ENCODE data around the gene FLAD1.

FLAD1 gene

DNA sequence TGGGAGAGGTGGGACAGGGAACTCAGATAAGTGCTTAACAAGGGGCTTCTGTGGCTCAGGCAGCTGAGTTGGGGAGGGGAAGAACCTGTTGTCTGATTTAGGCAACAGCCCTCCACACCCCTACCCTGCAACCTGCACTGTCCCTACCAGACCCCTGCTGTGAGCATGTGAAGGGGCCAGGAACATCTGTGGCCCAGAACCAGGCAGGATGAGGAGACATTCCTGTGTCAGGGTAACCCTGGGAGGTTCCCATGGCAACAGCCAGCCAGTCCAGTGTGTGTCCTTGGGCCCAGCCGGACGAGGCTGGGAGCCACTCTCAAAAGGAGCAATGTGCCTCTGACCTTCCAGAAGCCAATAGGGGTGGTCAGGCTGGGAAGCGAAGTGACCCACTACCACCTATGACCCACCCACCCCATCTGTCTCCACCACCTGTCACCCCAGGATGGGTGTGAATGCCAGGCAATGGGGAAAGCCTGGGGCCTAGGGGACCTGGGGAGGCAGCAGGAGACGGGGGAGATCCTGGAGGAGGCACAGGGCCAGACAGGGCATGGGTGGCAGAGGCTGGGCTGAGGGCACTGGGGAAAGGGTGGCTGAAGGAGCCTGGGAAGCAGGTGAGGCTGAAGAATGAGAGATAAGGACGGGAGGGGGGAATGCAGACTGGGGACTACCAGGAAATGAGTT lies 41.7 kb upstream of the FLAD1 start:
- no peaks in the 10 kb centered on the region for H3K9me3 ChIP-seq
- no peaks in the 10 kb centered on the region for H3K27me3 ChIP-seq
- H3K4me1 ChIP-seq = peaks cover 0 to 51% (median 26%) of the 10 kb centered on the region in 4 donors
- H3K4me3 ChIP-seq = no peak overlapping the region
- no peak for DNase-seq
- H3K27ac ChIP-seq = peak overlapping the region; percentile 10 to 24
- peaks cover 0 to 20% (median 10%) of the 10 kb centered on the region in 3 donors for H3K36me3 ChIP-seq
- intact Hi-C loops (cut with DNase I; ENCODE audit: low total_unique reads) = no loop called here
- TF ChIP-seq, protein P1, sequence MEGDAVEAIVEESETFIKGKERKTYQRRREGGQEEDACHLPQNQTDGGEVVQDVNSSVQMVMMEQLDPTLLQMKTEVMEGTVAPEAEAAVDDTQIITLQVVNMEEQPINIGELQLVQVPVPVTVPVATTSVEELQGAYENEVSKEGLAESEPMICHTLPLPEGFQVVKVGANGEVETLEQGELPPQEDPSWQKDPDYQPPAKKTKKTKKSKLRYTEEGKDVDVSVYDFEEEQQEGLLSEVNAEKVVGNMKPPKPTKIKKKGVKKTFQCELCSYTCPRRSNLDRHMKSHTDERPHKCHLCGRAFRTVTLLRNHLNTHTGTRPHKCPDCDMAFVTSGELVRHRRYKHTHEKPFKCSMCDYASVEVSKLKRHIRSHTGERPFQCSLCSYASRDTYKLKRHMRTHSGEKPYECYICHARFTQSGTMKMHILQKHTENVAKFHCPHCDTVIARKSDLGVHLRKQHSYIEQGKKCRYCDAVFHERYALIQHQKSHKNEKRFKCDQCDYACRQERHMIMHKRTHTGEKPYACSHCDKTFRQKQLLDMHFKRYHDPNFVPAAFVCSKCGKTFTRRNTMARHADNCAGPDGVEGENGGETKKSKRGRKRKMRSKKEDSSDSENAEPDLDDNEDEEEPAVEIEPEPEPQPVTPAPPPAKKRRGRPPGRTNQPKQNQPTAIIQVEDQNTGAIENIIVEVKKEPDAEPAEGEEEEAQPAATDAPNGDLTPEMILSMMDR (IDR thresholded peaks at IDR 0.05) = no peak

DNA sequence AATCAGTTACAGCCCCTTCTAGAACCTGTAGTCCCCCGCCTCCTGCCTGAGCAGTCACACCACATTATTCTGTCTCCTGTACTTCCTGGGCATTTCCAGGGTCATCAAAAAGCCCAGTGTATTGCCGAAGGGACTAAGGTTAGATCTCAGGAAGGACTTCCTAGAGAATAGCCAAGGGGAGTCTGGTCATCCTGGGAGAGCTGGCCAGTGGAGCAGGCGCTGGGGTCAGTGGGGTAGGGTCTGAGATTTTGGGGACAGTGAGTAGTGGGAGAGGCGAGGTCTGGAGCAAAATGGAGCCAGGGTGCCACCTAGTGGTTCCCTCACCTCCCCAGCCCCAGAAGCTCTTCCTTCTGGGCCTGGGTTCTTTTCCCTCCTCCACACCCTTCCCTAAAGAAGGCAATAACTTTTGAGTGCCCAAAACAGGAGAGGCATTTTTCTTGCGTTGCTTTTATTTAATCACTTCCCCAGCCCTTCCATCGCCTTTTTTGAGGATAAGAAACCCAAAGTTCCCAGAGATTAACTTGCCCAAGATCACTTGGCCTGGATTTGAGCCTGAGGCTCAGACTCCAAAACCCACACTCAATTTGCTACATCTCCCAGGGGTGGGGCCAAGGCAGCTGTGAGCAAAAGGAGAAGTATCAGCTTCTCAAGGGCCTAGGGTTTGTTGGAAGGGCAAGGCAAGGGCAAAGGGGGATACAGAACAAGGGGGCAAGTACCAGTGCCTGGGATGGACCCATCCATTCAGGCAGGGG lies 39.3 kb upstream of the FLAD1 start:
- no peak for DNase-seq
- Histone ChIP-seq H3K4me1 (peaks cover 0 to 38% (median 15%) of the 10 kb centered on the region in 4 donors), H3K9me3 (no peaks in the 10 kb centered on the region), H3K4me3 (no peak overlapping the region), H3K27ac (peak overlapping the region; percentile 24 to 56), H3K36me3 (peaks cover 6 to 40% (median 28%) of the 10 kb centered on the region in 3 donors), H3K27me3 (no peaks in the 10 kb centered on the region)
- TF ChIP-seq, protein P1 (IDR thresholded peaks at IDR 0.05) = peak; percentile 52 to 59
- intact Hi-C loops (cut with DNase I; ENCODE audit: low total_unique reads) = no loop called here

DNA sequence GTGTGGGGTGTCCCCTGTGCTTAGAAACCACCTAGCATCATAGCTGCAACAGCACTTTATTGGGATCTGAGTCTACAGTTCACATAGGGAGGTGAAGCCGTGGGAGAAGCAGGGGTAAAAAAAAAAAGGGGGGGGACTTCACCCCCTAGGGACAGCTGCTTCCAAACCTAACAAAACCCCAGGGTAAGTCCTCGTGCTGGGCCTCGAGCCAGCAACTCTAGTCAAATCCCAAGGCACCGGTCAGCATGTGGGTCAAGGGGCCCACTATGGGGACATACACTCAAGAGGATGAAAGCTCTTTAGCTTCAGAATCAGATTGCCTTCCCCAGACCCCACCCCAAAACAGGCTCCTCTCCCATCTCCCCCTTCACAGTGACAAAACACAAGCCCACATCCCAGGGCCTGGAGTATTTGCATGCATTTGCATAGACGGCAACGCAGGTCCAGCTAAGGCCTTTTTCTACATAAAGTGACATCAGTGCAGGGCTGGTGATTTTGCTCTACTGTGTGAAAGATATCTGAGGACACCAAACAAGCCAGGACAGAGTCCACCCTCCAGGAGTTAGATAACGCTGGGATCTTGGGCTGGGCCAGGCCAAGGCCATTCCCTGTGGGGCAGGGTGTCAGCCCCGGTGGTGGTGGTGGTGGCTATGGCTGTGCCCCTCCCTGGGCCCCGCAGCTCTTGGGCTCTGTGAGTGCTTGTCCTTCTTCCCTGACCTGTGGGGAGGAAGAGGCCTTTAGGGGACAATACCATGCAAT lies 38.6 kb upstream of the FLAD1 start:
- Histone ChIP-seq H3K36me3 (peaks cover 6 to 45% (median 28%) of the 10 kb centered on the region in 3 donors), H3K27me3 (no peaks in the 10 kb centered on the region), H3K9me3 (no peaks in the 10 kb centered on the region), H3K27ac (peak overlapping the region; percentile 41 to 56), H3K4me3 (no peak overlapping the region), H3K4me1 (peaks cover 0 to 38% (median 15%) of the 10 kb centered on the region in 4 donors)
- intact Hi-C loops (cut with DNase I; ENCODE audit: low total_unique reads) = no loop called here
- no peak for DNase-seq
- TF ChIP-seq, protein P1 (IDR thresholded peaks at IDR 0.05) = no peak

DNA sequence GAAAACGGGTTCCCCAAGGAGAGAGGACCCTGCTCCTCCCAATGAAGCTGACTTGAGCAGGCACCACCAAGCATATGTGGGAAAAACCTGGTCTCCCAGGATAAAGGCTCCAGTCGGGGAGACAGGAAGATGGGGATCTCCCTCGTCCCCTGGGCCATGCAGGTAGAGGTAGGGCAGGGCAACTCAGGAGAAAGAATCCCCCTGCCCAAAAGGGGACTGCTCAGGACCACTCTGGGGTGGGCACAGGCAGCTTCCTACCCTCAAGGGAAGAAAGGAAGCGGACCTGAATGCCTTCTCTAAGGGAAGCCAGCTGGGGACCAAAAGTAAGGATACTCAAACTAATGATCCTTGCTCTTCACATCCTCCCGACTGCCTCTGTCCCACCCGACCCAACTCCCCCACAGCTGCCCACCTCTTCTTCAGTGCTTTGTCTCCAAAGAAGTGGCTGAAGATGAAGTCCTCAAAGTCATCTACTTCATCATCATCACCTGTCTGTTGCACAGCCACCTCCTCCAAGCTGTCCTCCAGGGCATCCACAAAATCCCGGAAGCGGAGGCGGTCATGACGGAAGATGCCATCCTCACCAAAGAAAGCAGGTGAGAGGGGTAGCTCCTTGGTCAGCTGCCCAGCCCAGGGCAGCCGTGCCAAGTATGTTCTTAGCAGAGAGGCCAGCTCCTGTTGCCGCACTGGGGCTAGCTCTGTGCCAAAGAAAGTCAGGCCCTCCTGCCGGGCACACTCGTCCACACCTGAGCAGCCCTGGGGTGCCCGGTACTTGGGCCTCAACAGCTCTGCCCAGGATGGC lies 37.8 kb upstream of the FLAD1 start:
- Histone ChIP-seq H3K27me3 (no peaks in the 10 kb centered on the region), H3K4me1 (peaks cover 0 to 31% (median 11%) of the 10 kb centered on the region in 4 donors), H3K27ac (peak overlapping the region; percentile 41 to 56), H3K4me3 (no peak overlapping the region), H3K9me3 (no peaks in the 10 kb centered on the region), H3K36me3 (peaks cover 6 to 52% (median 32%) of the 10 kb centered on the region in 3 donors)
- intact Hi-C loops (cut with DNase I; ENCODE audit: low total_unique reads) = no loop called here
- TF ChIP-seq, protein P1 (IDR thresholded peaks at IDR 0.05) = no peak
- DNase-seq = no peak

Data from tibial artery (tissue), 4 donors.